Right lobe of liver (tissue), 4 donors: ENCODE results near the gene NXPH2.

Experiments
- POLR2A ChIP-seq: fragments of 450-650 bp; IDR thresholded peaks from one replicate; pipeline ENCODE4 v1.6.1; 2017; ENCODE audit warnings: antibody characterized with exemption, mild to moderate bottlenecking
- TF ChIP-seq, protein P1 (sequence below), 4 donors: fragments of 200-600 bp in 3 of 4; fragments of 450-650 bp in 1 of 4; IDR thresholded peaks; one replicate each; pipeline versions ENCODE4 v1.5.1 to v1.8.0; 2016 to 2022; ENCODE audit warnings: antibody characterized with exemption in 4 of 4, mild to moderate bottlenecking in 2 of 4
- donor health status: DM: no; HTN: no; CAD: no.
- donor health status: DM: no; HTN: no; CAD: no.
- donor health status: DM: no; HTN: yes; CAD: no.

DNA sequence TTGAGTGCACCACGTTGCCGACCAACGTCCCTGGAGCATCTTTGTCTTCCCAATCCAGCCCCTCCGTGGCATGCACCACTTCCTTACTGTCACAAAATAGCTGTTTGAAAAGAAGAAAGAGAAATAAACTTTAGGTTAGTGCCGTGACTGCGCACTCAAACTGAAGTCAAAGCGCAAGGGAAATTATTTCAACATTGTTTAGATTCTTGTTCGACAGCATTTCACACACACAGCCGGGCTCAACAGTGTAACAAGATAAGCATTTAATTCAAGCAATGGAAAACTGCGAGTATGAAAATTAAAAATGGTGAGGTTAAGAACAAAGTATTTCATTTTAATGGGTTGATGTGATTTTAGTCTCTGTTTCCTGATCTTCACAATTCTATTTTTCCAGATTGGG lies 108.6 kb downstream of the NXPH2 start:
- TF ChIP-seq, protein P1, sequence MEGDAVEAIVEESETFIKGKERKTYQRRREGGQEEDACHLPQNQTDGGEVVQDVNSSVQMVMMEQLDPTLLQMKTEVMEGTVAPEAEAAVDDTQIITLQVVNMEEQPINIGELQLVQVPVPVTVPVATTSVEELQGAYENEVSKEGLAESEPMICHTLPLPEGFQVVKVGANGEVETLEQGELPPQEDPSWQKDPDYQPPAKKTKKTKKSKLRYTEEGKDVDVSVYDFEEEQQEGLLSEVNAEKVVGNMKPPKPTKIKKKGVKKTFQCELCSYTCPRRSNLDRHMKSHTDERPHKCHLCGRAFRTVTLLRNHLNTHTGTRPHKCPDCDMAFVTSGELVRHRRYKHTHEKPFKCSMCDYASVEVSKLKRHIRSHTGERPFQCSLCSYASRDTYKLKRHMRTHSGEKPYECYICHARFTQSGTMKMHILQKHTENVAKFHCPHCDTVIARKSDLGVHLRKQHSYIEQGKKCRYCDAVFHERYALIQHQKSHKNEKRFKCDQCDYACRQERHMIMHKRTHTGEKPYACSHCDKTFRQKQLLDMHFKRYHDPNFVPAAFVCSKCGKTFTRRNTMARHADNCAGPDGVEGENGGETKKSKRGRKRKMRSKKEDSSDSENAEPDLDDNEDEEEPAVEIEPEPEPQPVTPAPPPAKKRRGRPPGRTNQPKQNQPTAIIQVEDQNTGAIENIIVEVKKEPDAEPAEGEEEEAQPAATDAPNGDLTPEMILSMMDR (IDR thresholded peaks at IDR 0.05): no peak
- no peak for TF ChIP-seq POLR2A
